ENCODE data around the gene IFNAR1. TPM values are rescaled to one million over a fixed set of nuclear protein-coding genes. Genes with fewer than 3 reads are reported as not detected.

IFNAR1 gene
- total RNA-seq, 1 donor from 2014 or later, result 42.8 TPM

DNA sequence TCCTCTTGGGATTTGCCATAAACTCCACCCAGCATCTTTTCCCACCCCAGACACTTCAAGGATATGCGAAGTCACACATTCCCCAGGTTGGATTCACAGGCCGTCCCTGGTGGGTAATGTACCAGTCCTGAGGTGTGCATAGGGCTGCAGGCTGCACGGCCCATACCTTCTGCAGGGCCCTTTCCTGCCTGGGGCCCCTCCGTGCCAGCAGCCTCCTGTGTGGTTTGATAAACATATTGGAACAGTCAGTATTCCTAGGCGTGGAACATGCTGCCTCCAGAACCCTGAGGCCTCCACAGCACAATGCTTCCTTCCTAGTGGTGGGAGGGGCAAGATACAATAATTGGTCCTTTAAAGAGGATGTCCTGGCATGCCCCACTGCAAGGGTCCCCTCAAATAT lies 32.0 kb upstream of the IFNAR1 start:
- TF ChIP-seq, protein P1, sequence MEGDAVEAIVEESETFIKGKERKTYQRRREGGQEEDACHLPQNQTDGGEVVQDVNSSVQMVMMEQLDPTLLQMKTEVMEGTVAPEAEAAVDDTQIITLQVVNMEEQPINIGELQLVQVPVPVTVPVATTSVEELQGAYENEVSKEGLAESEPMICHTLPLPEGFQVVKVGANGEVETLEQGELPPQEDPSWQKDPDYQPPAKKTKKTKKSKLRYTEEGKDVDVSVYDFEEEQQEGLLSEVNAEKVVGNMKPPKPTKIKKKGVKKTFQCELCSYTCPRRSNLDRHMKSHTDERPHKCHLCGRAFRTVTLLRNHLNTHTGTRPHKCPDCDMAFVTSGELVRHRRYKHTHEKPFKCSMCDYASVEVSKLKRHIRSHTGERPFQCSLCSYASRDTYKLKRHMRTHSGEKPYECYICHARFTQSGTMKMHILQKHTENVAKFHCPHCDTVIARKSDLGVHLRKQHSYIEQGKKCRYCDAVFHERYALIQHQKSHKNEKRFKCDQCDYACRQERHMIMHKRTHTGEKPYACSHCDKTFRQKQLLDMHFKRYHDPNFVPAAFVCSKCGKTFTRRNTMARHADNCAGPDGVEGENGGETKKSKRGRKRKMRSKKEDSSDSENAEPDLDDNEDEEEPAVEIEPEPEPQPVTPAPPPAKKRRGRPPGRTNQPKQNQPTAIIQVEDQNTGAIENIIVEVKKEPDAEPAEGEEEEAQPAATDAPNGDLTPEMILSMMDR (IDR thresholded peaks at IDR 0.05), result no peak
- Mint-ChIP-seq H3K36me3 (ENCODE audit: unreplicated experiment) (peaks cover 12% of the 10 kb centered on the region), H3K9me3 (ENCODE audit: unreplicated experiment) (no peaks in the 10 kb centered on the region), H3K4me1 (ENCODE audit: unreplicated experiment) (peaks cover 21% of the 10 kb centered on the region), H3K27me3 (ENCODE audit: unreplicated experiment) (no peaks in the 10 kb centered on the region), H3K27ac (ENCODE audit: unreplicated experiment) (no peak overlapping the region), H3K4me3 (ENCODE audit: unreplicated experiment) (no peak overlapping the region)
- no peak for DNase-seq (ENCODE audit: extremely low spot score, unreplicated experiment)

DNA sequence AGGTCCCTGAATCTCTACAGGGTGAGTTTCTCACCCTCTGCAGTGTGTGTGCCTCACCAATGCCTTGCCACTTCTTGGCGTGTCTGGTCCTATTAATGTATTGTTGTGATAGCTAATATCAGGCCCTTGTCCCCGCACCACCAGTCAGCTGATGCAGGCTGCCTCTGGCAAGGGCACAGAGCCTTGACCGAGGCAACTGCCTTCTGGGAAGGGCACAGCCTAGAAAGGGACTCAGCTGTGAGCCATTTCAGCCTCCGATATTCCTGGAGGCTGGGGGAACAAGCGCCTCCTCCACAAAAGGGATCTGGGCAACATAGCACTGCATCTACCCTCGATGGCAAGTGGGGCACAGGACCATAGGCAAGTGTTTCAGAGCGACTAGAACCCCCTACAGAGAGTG lies 31.6 kb upstream of the IFNAR1 start:
- H3K36me3 Mint-ChIP-seq (ENCODE audit: unreplicated experiment), result peaks cover 12% of the 10 kb centered on the region
- no peak for DNase-seq (ENCODE audit: extremely low spot score, unreplicated experiment)

DNA sequence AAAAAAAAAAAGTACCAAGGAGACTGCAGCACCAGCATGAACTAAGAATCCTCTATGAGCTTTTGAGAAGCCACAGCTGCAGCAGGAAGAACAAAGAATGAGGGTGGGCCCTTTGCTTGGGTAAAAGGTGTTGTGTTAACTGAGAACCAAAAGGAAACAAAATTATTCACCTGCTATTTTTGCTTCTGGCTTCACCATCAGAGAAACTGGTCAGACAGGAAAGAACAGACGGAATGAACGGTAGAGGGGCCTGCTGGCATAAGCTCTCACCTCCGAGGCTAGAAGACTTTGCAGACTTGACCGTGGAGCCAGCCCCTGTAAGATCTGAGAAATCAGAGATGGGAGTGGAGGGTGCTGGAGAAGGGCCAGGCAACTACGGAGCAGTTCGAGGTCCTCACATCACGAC lies 31.0 kb upstream of the IFNAR1 start:
- Mint-ChIP-seq H3K4me3 (ENCODE audit: unreplicated experiment) (no peak overlapping the region), H3K27me3 (ENCODE audit: unreplicated experiment) (no peaks in the 10 kb centered on the region), H3K4me1 (ENCODE audit: unreplicated experiment) (peaks cover 10% of the 10 kb centered on the region), H3K36me3 (ENCODE audit: unreplicated experiment) (peaks cover 12% of the 10 kb centered on the region), H3K9me3 (ENCODE audit: unreplicated experiment) (no peaks in the 10 kb centered on the region), H3K27ac (ENCODE audit: unreplicated experiment) (no peak overlapping the region)
- TF ChIP-seq, protein P1 (IDR thresholded peaks at IDR 0.05), result no peak
- no peak for DNase-seq (ENCODE audit: extremely low spot score, unreplicated experiment)

More for the DNA sequence above, 31.6 kb upstream of the IFNAR1 start:
- Mint-ChIP-seq H3K27me3 (ENCODE audit: unreplicated experiment) (no peaks in the 10 kb centered on the region), H3K27ac (ENCODE audit: unreplicated experiment) (no peak overlapping the region), H3K4me3 (ENCODE audit: unreplicated experiment) (no peak overlapping the region), H3K4me1 (ENCODE audit: unreplicated experiment) (peaks cover 17% of the 10 kb centered on the region), H3K9me3 (ENCODE audit: unreplicated experiment) (no peaks in the 10 kb centered on the region)
- TF ChIP-seq, protein P1 (IDR thresholded peaks at IDR 0.05), result no peak

DNA sequence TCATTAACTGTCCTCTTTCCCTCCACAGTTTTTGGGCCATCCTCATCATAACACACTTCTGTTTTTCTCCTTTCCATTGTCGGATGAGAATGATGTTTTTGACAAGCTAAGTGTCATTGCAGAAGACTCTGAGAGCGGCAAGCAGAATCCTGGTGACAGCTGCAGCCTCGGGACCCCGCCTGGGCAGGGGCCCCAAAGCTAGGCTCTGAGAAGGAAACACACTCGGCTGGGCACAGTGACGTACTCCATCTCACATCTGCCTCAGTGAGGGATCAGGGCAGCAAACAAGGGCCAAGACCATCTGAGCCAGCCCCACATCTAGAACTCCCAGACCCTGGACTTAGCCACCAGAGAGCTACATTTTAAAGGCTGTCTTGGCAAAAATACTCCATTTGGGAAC lies 28.6 kb upstream of the IFNAR1 start:
- no peaks in the 10 kb centered on the region for H3K27me3 Mint-ChIP-seq (ENCODE audit: unreplicated experiment)
- H3K4me1 Mint-ChIP-seq (ENCODE audit: unreplicated experiment), result peaks cover 7% of the 10 kb centered on the region
- DNase-seq (ENCODE audit: extremely low spot score, unreplicated experiment), result no peak
- peaks cover 12% of the 10 kb centered on the region for H3K36me3 Mint-ChIP-seq (ENCODE audit: unreplicated experiment)
- H3K9me3 Mint-ChIP-seq (ENCODE audit: unreplicated experiment), result no peaks in the 10 kb centered on the region
- TF ChIP-seq, protein P1 (IDR thresholded peaks at IDR 0.05), result no peak
- no peak overlapping the region for H3K4me3 Mint-ChIP-seq (ENCODE audit: unreplicated experiment)
- no peak overlapping the region for H3K27ac Mint-ChIP-seq (ENCODE audit: unreplicated experiment)

DNA sequence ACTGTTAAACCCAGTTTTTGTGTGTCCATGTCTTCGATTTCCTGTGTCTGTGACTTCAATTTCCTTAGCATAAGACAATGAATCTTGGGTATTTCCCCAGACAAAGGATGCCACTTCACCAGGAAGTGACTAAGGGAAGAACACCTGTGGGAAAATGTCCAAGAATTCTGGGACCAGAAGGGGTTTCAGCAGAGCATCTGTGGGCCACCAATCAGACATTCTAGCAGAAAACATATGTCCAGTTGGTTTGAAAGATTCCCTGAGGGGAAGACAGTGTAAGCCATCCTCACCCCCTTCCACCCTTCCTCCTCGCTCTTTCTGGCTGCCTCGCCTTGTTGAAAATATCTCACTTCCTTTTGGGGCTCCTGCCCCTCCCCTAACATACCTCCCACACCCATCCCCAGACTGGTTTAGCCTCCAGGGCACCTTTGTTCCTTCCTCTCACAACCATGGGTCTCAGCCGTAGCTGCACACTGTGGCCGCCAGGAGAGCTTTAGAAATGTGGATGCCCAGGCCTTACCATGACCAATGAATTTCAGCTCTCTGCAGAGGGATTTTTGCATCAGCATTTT lies 25.5 kb upstream of the IFNAR1 start:
- DNase-seq (ENCODE audit: extremely low spot score, unreplicated experiment), result no peak
- H3K27ac Mint-ChIP-seq (ENCODE audit: unreplicated experiment), result no peak overlapping the region
- TF ChIP-seq, protein P1 (IDR thresholded peaks at IDR 0.05), result no peak
- no peaks in the 10 kb centered on the region for H3K9me3 Mint-ChIP-seq (ENCODE audit: unreplicated experiment)
- H3K4me3 Mint-ChIP-seq (ENCODE audit: unreplicated experiment), result no peak overlapping the region
- no peaks in the 10 kb centered on the region for H3K27me3 Mint-ChIP-seq (ENCODE audit: unreplicated experiment)
- no peaks in the 10 kb centered on the region for H3K36me3 Mint-ChIP-seq (ENCODE audit: unreplicated experiment)
- H3K4me1 Mint-ChIP-seq (ENCODE audit: unreplicated experiment), result peaks cover 7% of the 10 kb centered on the region
